ENCODE measurements around the gene ERICH6B. TPM values are rescaled to one million over a fixed set of nuclear protein-coding genes. Genes with fewer than 3 reads are reported as not detected.

ERICH6B gene
- total RNA-seq, 1 donor from 2014 or later: not detected

GRCh38 chr13:45521297-45521696, 94.2 kb downstream of the ERICH6B start:
- H3K4me3 Mint-ChIP-seq: no peak overlapping the region
- no peaks in the 10 kb centered on the region for H3K27me3 Mint-ChIP-seq (ENCODE audit: low read depth)
- TF ChIP-seq, protein P1, sequence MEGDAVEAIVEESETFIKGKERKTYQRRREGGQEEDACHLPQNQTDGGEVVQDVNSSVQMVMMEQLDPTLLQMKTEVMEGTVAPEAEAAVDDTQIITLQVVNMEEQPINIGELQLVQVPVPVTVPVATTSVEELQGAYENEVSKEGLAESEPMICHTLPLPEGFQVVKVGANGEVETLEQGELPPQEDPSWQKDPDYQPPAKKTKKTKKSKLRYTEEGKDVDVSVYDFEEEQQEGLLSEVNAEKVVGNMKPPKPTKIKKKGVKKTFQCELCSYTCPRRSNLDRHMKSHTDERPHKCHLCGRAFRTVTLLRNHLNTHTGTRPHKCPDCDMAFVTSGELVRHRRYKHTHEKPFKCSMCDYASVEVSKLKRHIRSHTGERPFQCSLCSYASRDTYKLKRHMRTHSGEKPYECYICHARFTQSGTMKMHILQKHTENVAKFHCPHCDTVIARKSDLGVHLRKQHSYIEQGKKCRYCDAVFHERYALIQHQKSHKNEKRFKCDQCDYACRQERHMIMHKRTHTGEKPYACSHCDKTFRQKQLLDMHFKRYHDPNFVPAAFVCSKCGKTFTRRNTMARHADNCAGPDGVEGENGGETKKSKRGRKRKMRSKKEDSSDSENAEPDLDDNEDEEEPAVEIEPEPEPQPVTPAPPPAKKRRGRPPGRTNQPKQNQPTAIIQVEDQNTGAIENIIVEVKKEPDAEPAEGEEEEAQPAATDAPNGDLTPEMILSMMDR (conservative IDR thresholded peaks at IDR 0.05): no peak
- no peak overlapping the region for H3K27ac Mint-ChIP-seq (ENCODE audit: unreplicated experiment)
- H3K36me3 Mint-ChIP-seq (ENCODE audit: low read depth): peaks cover 27% of the 10 kb centered on the region
- H3K9me3 Mint-ChIP-seq: no peaks in the 10 kb centered on the region
- DNase-seq (ENCODE audit: low read depth, low spot score): no peak
- H3K4me1 Mint-ChIP-seq: peaks cover 18% of the 10 kb centered on the region

DNA sequence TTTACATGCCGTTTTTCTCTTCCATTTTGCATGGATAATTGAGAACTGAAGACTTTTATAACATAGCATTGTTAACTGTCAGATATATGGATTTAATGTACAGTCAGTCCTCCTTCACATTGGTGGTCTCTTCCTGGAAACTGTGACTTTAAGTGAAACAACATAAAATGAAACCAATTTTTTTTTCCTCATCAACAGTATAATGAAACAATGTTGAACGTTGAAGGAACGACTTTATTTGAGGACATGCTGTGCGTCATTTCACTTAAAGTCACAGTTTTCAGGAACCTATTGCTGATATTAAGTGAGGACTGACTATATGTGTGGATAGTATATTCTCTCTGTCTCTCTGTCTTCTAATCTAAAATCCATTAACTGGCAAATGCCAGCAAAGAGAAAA, 96.0 kb downstream of the ERICH6B start:
- Mint-ChIP-seq H3K4me1 (peaks cover 18% of the 10 kb centered on the region), H3K36me3 (ENCODE audit: low read depth) (peaks cover 20% of the 10 kb centered on the region), H3K27ac (ENCODE audit: unreplicated experiment) (no peak overlapping the region), H3K9me3 (no peaks in the 10 kb centered on the region), H3K4me3 (no peak overlapping the region), H3K27me3 (ENCODE audit: low read depth) (no peaks in the 10 kb centered on the region)
- DNase-seq (ENCODE audit: low read depth, low spot score): no peak
- TF ChIP-seq, protein P1 (conservative IDR thresholded peaks at IDR 0.05): no peak

DNA sequence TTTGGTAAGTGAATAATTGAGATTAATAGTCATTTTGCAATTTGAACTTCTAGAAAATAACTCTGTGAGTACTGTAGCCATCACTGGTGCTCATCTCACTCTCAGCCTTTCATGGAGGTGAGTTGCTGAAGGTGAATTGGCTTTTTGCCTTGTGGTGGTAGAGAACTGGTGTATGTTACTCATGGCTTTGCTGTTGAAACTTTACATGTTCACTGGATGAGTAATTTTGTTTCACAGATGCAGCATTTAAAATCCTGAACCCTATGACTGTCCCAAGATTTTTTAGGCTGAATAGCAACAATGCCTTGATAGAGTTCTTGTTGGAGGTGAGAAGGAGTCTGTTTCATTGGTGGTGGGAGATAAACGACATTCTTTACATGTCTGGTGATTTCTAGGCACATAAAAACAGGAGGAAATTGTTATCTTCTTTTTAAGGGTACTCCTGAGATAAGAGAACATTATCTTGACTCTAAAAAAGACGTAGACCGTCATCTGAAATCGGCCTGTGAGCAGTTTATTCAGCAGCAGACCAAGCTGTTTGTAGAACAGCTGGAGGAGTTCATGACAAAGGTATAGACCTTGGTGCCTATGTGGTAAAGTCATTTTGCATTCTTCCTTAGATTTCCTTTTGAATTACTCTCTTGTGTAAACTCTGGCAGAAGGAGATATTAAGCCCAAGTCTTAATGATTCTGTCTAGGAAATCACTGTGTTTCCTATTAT, 96.9 kb downstream of the ERICH6B start:
- Mint-ChIP-seq H3K4me3 (no peak overlapping the region), H3K27me3 (ENCODE audit: low read depth) (no peaks in the 10 kb centered on the region), H3K4me1 (peaks cover 15% of the 10 kb centered on the region), H3K9me3 (no peaks in the 10 kb centered on the region), H3K27ac (ENCODE audit: unreplicated experiment) (no peak overlapping the region), H3K36me3 (ENCODE audit: low read depth) (peaks cover 20% of the 10 kb centered on the region)
- no peak for DNase-seq (ENCODE audit: low read depth, low spot score)
- TF ChIP-seq, protein P1 (conservative IDR thresholded peaks at IDR 0.05): no peak

- TF ChIP-seq, protein P1 (conservative IDR thresholded peaks at IDR 0.05): no peak
- Mint-ChIP-seq H3K36me3 (ENCODE audit: low read depth) (peaks cover 20% of the 10 kb centered on the region), H3K4me3 (no peak overlapping the region), H3K4me1 (peaks cover 6% of the 10 kb centered on the region), H3K27me3 (ENCODE audit: low read depth) (no peaks in the 10 kb centered on the region), H3K9me3 (no peaks in the 10 kb centered on the region), H3K27ac (ENCODE audit: unreplicated experiment) (no peak overlapping the region)
- DNase-seq (ENCODE audit: low read depth, low spot score): no peak
Measured at GRCh38 chr13:45516757-45517156, 98.8 kb downstream of the ERICH6B start.

GRCh38 chr13:45512098-45512496, 103.4 kb downstream of the ERICH6B start:
- H3K9me3 Mint-ChIP-seq: no peaks in the 10 kb centered on the region
- no peak overlapping the region for H3K4me3 Mint-ChIP-seq
- no peak for DNase-seq (ENCODE audit: low read depth, low spot score)
- peaks cover 2% of the 10 kb centered on the region for H3K36me3 Mint-ChIP-seq (ENCODE audit: low read depth)
- TF ChIP-seq, protein P1 (conservative IDR thresholded peaks at IDR 0.05): no peak
- no peaks in the 10 kb centered on the region for H3K27me3 Mint-ChIP-seq (ENCODE audit: low read depth)
- H3K4me1 Mint-ChIP-seq: peaks cover 5% of the 10 kb centered on the region
- H3K27ac Mint-ChIP-seq (ENCODE audit: unreplicated experiment): no peak overlapping the region

Measured in neural crest cell (in vitro differentiated cells).